GM12892 (cell line): ENCODE results near the gene ACCSL.

Source experiments
- POLR2AphosphoS5 ChIP-seq: IDR thresholded peaks from 2 replicates; pipeline ENCODE4 v1.6.1; 2011; ENCODE audit warnings: low read depth, low read length, control low read depth
- TAF1 ChIP-seq: IDR thresholded peaks from 2 replicates; pipeline ENCODE4 v1.6.1; 2011; ENCODE audit warnings: low read depth, mild to moderate bottlenecking, control low read depth, low read length, borderline replicate concordance

DNA sequence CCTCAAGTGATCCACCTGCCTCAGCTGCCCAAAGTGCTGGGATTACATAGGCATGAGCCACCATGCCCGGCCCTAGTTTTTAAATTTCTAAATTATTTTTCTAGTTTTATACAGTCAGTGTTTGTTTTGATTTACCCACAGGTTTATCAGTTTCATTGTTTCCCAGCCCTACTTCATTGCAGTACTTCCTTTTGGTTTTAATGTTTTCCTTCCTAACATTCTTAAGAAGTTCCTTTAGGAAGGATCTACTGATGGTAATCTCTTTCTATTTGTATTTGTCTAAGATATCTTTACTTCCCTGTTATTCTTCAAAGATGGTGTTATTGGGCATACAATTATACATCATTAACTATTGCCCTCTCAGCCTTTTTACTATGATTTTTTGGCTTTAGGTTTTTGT, 42.8 kb downstream of the ACCSL start:
- TF ChIP-seq TAF1 (no peak), POLR2AphosphoS5 (no peak)
